H1 (cell line): ENCODE data around the gene KCTD11. TPM values are rescaled to one million over a fixed set of nuclear protein-coding genes. Genes with fewer than 3 reads are reported as not detected.

Source experiments
- CTCF ChIA-PET: fragments of 300-600 bp; sonication (Branson Sonifier 250); formaldehyde crosslinking; loops from one replicate; lab custom pipeline; 2021; ENCODE audit not compliant: partially characterized antibody; lab: Charles Lee
- POLR2A ChIA-PET: fragments of 300-600 bp; sonication (Branson Sonifier 250); formaldehyde crosslinking; loops from one replicate; lab custom pipeline; 2021; ENCODE audit warnings: inconsistent platforms; ENCODE audit not compliant: partially characterized antibody; lab: Charles Lee
- DNase-seq, 2 experiments: peaks; one replicate each; pipeline versions ENCODE4 v3.0.0 to v3.0.0-alpha.2; 2010 to 2022; ENCODE audit warnings: low spot score in 2 of 2, low read depth in 1 of 2, mixed read lengths in 1 of 2
- FAIRE-seq: peaks from 2 replicates; lab custom pipeline; 2011; peaks lifted over from hg19 to GRCh38; lab: Jason Lieb, UNC
- H2AFZ ChIP-seq: 2 replicates; pipeline ENCODE4 v1.8.1; 2012; ENCODE audit warnings: low read length, inconsistent platforms
- H2AK5ac ChIP-seq: 2 replicates; pipeline ENCODE4 v1.6.1; 2013; ENCODE audit warnings: low read depth, low read length
- H2BK120ac ChIP-seq: replicated peaks from 2 replicates; pipeline ENCODE3; 2013; ENCODE audit warnings: low read depth, low read length, inconsistent platforms
- H2BK12ac ChIP-seq: 2 replicates; pipeline ENCODE4 v1.6.1; 2013; ENCODE audit warnings: low read depth, low read length
- H2BK15ac ChIP-seq: 2 replicates; pipeline ENCODE4 v1.6.1; 2013; ENCODE audit warnings: low read length
- H2BK20ac ChIP-seq: 2 replicates; pipeline ENCODE4 v1.6.1; 2013; ENCODE audit warnings: low read length
- H2BK5ac ChIP-seq: 2 replicates; pipeline ENCODE4 v1.6.1; 2013; ENCODE audit warnings: low read depth, low read length
- H3K14ac ChIP-seq: 2 replicates; pipeline ENCODE4 v1.6.1; 2013; ENCODE audit warnings: inconsistent platforms; ENCODE audit not compliant: insufficient read length
- H3K18ac ChIP-seq: 2 replicates; pipeline ENCODE4 v1.6.1; 2013; ENCODE audit warnings: low read length; ENCODE audit errors: extremely low read depth
- H3K23ac ChIP-seq: 2 replicates; pipeline ENCODE4 v1.6.1; 2013; ENCODE audit warnings: inconsistent platforms; ENCODE audit not compliant: insufficient read length
- H3K23me2 ChIP-seq: 2 replicates; pipeline ENCODE4 v1.6.1; 2013; ENCODE audit warnings: low read depth, low read length
- H3K27ac ChIP-seq: 2 replicates; pipeline ENCODE4 v1.6.1; 2011; ENCODE audit warnings: low read depth, low read length, inconsistent platforms
- H3K27me3 ChIP-seq, 4 experiments: replicated peaks in 1 of 4; 1 replicate in 1 of 4; 2 replicates in 3 of 4; pipeline versions ENCODE4 v1.6.1 to v1.8.1; 2011 to 2013; ENCODE audit warnings: low read length in 3 of 4, mild to moderate bottlenecking in 3 of 4, inconsistent platforms in 2 of 4, mixed read lengths in 2 of 4, moderate library complexity in 1 of 4; ENCODE audit not compliant: control insufficient read depth in 3 of 4, insufficient read depth in 3 of 4; ENCODE audit errors: extremely low read depth in 1 of 4
- H3K36me3 ChIP-seq, 4 experiments: 2 replicates each; pipeline versions ENCODE4 v1.6.1 to v1.8.1; 2011 to 2013; ENCODE audit warnings: mild to moderate bottlenecking in 4 of 4, low read length in 3 of 4, moderate library complexity in 2 of 4, control low read depth in 1 of 4, inconsistent platforms in 1 of 4; ENCODE audit not compliant: insufficient read depth in 4 of 4, control insufficient read depth in 2 of 4
- H3K4ac ChIP-seq: replicated peaks from 2 replicates; pipeline ENCODE3; 2013; ENCODE audit warnings: low read length, low read depth, mixed read lengths, inconsistent platforms; ENCODE audit not compliant: insufficient read length
- H3K4me1 ChIP-seq, 4 experiments: replicated peaks in 1 of 4; 1 replicate in 1 of 4; 2 replicates in 3 of 4; pipeline versions ENCODE4 v1.6.1 to v1.8.1; 2011 to 2013; ENCODE audit warnings: low read length in 3 of 4, inconsistent platforms in 2 of 4, mixed read lengths in 1 of 4; ENCODE audit not compliant: insufficient read depth in 4 of 4, control insufficient read depth in 3 of 4
- H3K4me2 ChIP-seq, 2 experiments: 2 replicates each; pipeline versions ENCODE4 v1.6.1 to v1.8.1; 2011 to 2013; ENCODE audit warnings: low read depth in 2 of 2, low read length in 2 of 2, control low read depth in 1 of 2, inconsistent platforms in 1 of 2, mild to moderate bottlenecking in 1 of 2; ENCODE audit not compliant: insufficient read depth in 1 of 2
- H3K4me3 ChIP-seq, 4 experiments: fragments of 200-600, 300-600 bp in 1 of 4; sonication (generic), shearing (Covaris generic), sonication (Bioruptor Twin) in 1 of 4; 2 replicates each; pipeline versions ENCODE4 v1.5.1 to v1.8.1; 2011 to 2016; ENCODE audit warnings: low read length in 4 of 4, low read depth in 3 of 4, control low read depth in 2 of 4, inconsistent platforms in 2 of 4, mild to moderate bottlenecking in 2 of 4, mixed read lengths in 1 of 4, moderate library complexity in 1 of 4; ENCODE audit not compliant: insufficient read depth in 2 of 4; ENCODE audit errors: extremely low read depth in 1 of 4
- H3K56ac ChIP-seq: replicated peaks from 2 replicates; pipeline ENCODE3; 2013; ENCODE audit warnings: low read depth, mild to moderate bottlenecking, mixed read lengths, low read length, inconsistent platforms; ENCODE audit not compliant: insufficient read length
- H3K79me1 ChIP-seq: 2 replicates; pipeline ENCODE4 v1.6.1; 2013; ENCODE audit warnings: low read depth, low read length, control low read depth
- H3K79me2 ChIP-seq, 2 experiments: 2 replicates each; pipeline versions ENCODE4 v1.6.1 to v1.8.1; 2012 to 2013; ENCODE audit warnings: low read length in 2 of 2, mild to moderate bottlenecking in 2 of 2, inconsistent platforms in 1 of 2; ENCODE audit not compliant: insufficient read depth in 2 of 2, control insufficient read depth in 1 of 2
- H3K9ac ChIP-seq, 4 experiments: replicated peaks in 1 of 4; 1 replicate in 1 of 4; 2 replicates in 3 of 4; pipeline versions ENCODE4 v1.6.1 to v1.8.1; 2011 to 2013; ENCODE audit warnings: low read depth in 3 of 4, low read length in 3 of 4, control low read depth in 2 of 4, mild to moderate bottlenecking in 2 of 4, moderate library complexity in 2 of 4, inconsistent platforms in 1 of 4; ENCODE audit errors: extremely low read depth in 1 of 4
- H3K9me3 ChIP-seq, 2 experiments: 2 replicates each; pipeline versions ENCODE4 v1.6.1 to v1.8.1; 2012 to 2013; ENCODE audit warnings: mild to moderate bottlenecking in 2 of 2, moderate library complexity in 2 of 2, control low read depth in 1 of 2, inconsistent platforms in 1 of 2, low read depth in 1 of 2, low read length in 1 of 2, mixed read lengths in 1 of 2; ENCODE audit not compliant: insufficient read depth in 2 of 2
- H4K20me1 ChIP-seq, 2 experiments: replicated peaks in 1 of 2; 2 replicates each; pipeline versions ENCODE3 to v1.8.1; 2011 to 2013; ENCODE audit warnings: inconsistent platforms in 2 of 2, low read length in 2 of 2, mild to moderate bottlenecking in 1 of 2; ENCODE audit not compliant: insufficient read depth in 2 of 2, control insufficient read depth in 1 of 2
- H4K5ac ChIP-seq: 2 replicates; pipeline ENCODE4 v1.6.1; 2013; ENCODE audit warnings: low read length, low read depth, mixed read lengths, inconsistent platforms; ENCODE audit not compliant: insufficient read length
- H4K8ac ChIP-seq: 2 replicates; pipeline ENCODE4 v1.8.0; 2013; ENCODE audit warnings: mild to moderate bottlenecking, moderate library complexity, low read length, inconsistent platforms; ENCODE audit not compliant: insufficient read depth; ENCODE audit errors: extremely low read depth
- H4K91ac ChIP-seq: replicated peaks from 2 replicates; pipeline ENCODE3; 2013; ENCODE audit warnings: low read length, mixed read lengths, inconsistent platforms; ENCODE audit not compliant: insufficient read length
- ASH2L ChIP-seq: fragments of 200-600, 300-600 bp; sonication (generic); IDR thresholded peaks from one replicate; pipeline ENCODE4 v1.7.1; 2017; ENCODE audit warnings: low read length
- BACH1 ChIP-seq: IDR thresholded peaks from 2 replicates; pipeline ENCODE4 v1.6.1; 2012; ENCODE audit warnings: low read length, improper control_type of control experiment
- CREB1 ChIP-seq: IDR thresholded peaks from 2 replicates; pipeline ENCODE4 v1.6.1; 2012; ENCODE audit warnings: inconsistent platforms
- KDM4A ChIP-seq: IDR thresholded peaks from one replicate; pipeline ENCODE4 v1.7.1; 2012; ENCODE audit warnings: low read depth, mild to moderate bottlenecking, moderate library complexity, low read length, inconsistent platforms; ENCODE audit not compliant: severe bottlenecking
- RBBP5 ChIP-seq: IDR thresholded peaks from 2 replicates; pipeline ENCODE4 v1.7.1; 2012; ENCODE audit warnings: low read depth, mild to moderate bottlenecking, inconsistent platforms, low read length, moderate library complexity, borderline replicate concordance
- SIN3A ChIP-seq, 2 experiments: IDR thresholded peaks in 1 of 2; conservative IDR thresholded peaks in 1 of 2; 2 replicates each; pipeline ENCODE4 v1.6.1; 2011 to 2012; ENCODE audit warnings: low read length in 2 of 2, improper control_type of control experiment in 1 of 2, low read depth in 1 of 2, mild to moderate bottlenecking in 1 of 2
- TAF7 ChIP-seq: optimal IDR thresholded peaks from 2 replicates; pipeline ENCODE3; 2011; ENCODE audit warnings: low read depth, mild to moderate bottlenecking, inconsistent platforms, low read length, moderate library complexity, borderline replicate concordance
- TCF12 ChIP-seq: IDR thresholded peaks from 2 replicates; pipeline ENCODE4 v1.6.1; 2011; ENCODE audit warnings: low read depth, mild to moderate bottlenecking, low read length
- WGBS, 2 experiments: shearing (Covaris generic) in 1 of 2; methylation state at CpG; one replicate each; pipeline versions ENCODE4 v1.1.6 to v1.1.7; 2013 to 2015; ENCODE audit warnings: low lambda C conversion rate in 2 of 2, mixed read lengths in 2 of 2, inconsistent platforms in 1 of 2, low coverage in 1 of 2, missing lambda C conversion rate in 1 of 2; ENCODE audit not compliant: insufficient replicate concordance in 2 of 2, insufficient coverage in 1 of 2, insufficient read length in 1 of 2; ENCODE audit errors: extremely low coverage in 1 of 2, missing lambda C conversion rate in 1 of 2; 5-methylcytosine and 5-hydroxymethylcytosine counted together
- polyA plus RNA-seq, 7 experiments: library from polyadenylated mRNA; depleted of rRNA in 3 of 7; stranded (reverse) in 5 of 7; unstranded in 2 of 7; fragments of >200 nt in 5 of 7; fragments of 200-250 nt in 2 of 7; gene quantifications; 1 replicate in 5 of 7; 2 replicates in 1 of 7; 4 replicates in 1 of 7; pipeline versions ENCODE4 v1.2.1 to v1.2.3, GENCODE V29; 2011 to 2013; ENCODE audit warnings: missing spikeins in 2 of 7, mixed read lengths in 2 of 7
- total RNA-seq: library from RNA; stranded (reverse); fragmentation: NEBNext Ultra II Directional; extraction: Animal tissue kit (Norgen Biotek cat#: 25700); gene quantifications from 2 replicates; pipeline ENCODE4 v1.2.1, GENCODE V29; 2021

KCTD11 gene
- total and polyA plus RNA-seq, 2 of the 8 experiments (the other 6 are each of a cell fraction or from before 2014, with no cell fraction given) = 8.6 to 9.2 TPM

GRCh38 chr17:7379134-7379533 is 27.2 kb downstream of the KCTD11 start:
- H2BK15ac ChIP-seq = no peak overlapping the region
- FAIRE-seq = no peak
- H4K20me1 ChIP-seq = peaks cover 0 to 8% of the 10 kb centered on the region in 2 experiments
- TF ChIP-seq SIN3A (conservative IDR thresholded peaks at IDR 0.05 in 1 of 2, IDR thresholded peaks at IDR 0.05 in 1 of 2; ENCODE audit: low read depth in 1 of 2, low read length in 2 of 2) = no peak
- no peak for TF ChIP-seq ASH2L
- no peak for TF ChIP-seq TCF12
- TF ChIP-seq KDM4A = no peak
- no peak for TF ChIP-seq BACH1
- no peak for TF ChIP-seq CREB1
- TF ChIP-seq TAF7 = no peak
- no peak for TF ChIP-seq RBBP5

More at GRCh38 chr17:7379134-7379533, 27.2 kb downstream of the KCTD11 start:
- ChIA-PET POLR2A (no interaction called here), CTCF (no interaction called here)
- H2BK20ac ChIP-seq = no peak overlapping the region
- no peak for DNase-seq
- H2AFZ ChIP-seq = no peak overlapping the region
- no peak overlapping the region for H2AK5ac ChIP-seq
- H3K4ac ChIP-seq = no peak overlapping the region
- no peak overlapping the region for H2BK5ac ChIP-seq
- WGBS, 2 experiments = 95% methylated on average over 3 of the region's 3 CpGs; no CpG with 5 or more reads in 1 of the 2 experiments
- no peak overlapping the region for H2BK12ac ChIP-seq
- no peak overlapping the region for H3K4me3 ChIP-seq
- peaks cover 3% of the 10 kb centered on the region; the same call in 1 of the 2 replicates for H3K79me1 ChIP-seq
- H4K91ac ChIP-seq = no peak overlapping the region
- H4K5ac ChIP-seq = no peak overlapping the region
- H3K9ac ChIP-seq = no peak overlapping the region
- H3K36me3 ChIP-seq = no peaks in the 10 kb centered on the region
- H3K79me2 ChIP-seq = no peaks in the 10 kb centered on the region
- H3K4me1 ChIP-seq = peaks cover 0 to 13% (median 6%) of the 10 kb centered on the region in 4 experiments; a peak in 6 of 7 replicates
- no peak overlapping the region for H3K23ac ChIP-seq
- H3K14ac ChIP-seq = no peak overlapping the region
- H2BK120ac ChIP-seq = no peak overlapping the region
- H4K8ac ChIP-seq = no peak overlapping the region
- peaks cover 0 to 39% (median 29%) of the 10 kb centered on the region in 4 experiments; a peak in 6 of 7 replicates for H3K27me3 ChIP-seq
- no peak overlapping the region for H3K4me2 ChIP-seq
- no peak overlapping the region for H3K18ac ChIP-seq
- peaks cover 0 to 7% of the 10 kb centered on the region in 2 experiments; a peak in 1 of 4 replicates for H3K9me3 ChIP-seq
- H3K23me2 ChIP-seq = peaks cover 7% of the 10 kb centered on the region; the same call in 1 of the 2 replicates
- H3K56ac ChIP-seq = no peak overlapping the region
- no peak overlapping the region for H3K27ac ChIP-seq
